Activated naive CD4-positive, alpha-beta T cell treated with anti-CD3 and anti-CD28 coated beads, Interleukin-2, amount 10 ng/mL, durations not matched to agents 5 hours and 36 hours (primary cell): ENCODE measurements around the gene ATG13. TPM values are rescaled to one million over a fixed set of nuclear protein-coding genes. Genes with fewer than 3 reads are reported as not detected.

ENCODE experiments used
- total RNA-seq, 2 experiments: library from RNA; stranded (reverse); gene quantifications; one replicate each; pipeline ENCODE4 v1.2.3, GENCODE V29; 2021

Gene ATG13
- 10 to 100 TPM; 58.3 to 66.2 TPM for total RNA-seq

DNA sequence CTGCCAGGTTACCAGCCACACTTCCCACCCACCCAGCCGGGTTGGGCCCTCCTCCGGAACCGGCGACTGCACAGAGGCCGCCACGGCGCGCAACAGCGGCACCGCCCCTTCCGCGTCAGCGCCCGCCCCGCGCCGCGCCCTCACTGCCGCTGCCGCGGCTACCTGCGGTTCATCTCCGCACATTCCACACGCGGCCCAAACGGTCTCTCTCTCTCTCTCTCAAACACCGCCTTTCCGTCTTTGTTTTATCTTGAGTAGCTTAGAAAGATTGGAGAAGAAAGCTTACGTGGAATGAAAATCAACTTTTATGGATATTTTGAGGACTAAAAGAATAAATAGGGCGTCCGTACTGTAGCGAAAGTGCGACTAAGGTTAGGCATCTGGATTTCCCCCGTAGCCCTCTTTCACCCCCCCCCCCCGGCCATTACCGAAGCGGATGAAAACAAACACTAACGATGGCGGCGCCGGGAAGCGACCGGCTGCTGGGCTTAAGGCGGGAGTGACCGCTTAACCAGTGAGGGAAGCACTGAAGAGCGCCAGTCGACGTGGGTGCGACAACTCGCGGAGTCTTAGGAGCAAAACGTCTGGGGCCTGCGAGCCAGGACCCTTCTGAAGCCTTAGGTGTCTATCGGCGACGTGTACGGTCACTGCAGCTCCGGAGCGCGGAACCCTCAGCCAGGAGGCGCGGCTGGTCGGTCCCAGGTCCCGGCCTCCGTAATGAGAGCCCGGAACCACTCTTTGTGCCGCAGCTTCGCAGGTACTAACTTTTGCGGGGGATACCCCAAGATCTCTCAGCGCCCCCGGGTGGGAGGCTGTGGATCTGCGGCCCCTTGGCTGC is at the start of gene ATG13, which contains the start of gene HARBI1:
ATG13 (plus strand) TSS at position 420 of the 838 bp plus-strand sequence. CDS start 26,739 bp downstream, outside the sequence.
HARBI1 (minus strand) TSS at position 94 of the 838 bp plus-strand sequence. CDS start 990 bp downstream, outside the sequence.

DNA sequence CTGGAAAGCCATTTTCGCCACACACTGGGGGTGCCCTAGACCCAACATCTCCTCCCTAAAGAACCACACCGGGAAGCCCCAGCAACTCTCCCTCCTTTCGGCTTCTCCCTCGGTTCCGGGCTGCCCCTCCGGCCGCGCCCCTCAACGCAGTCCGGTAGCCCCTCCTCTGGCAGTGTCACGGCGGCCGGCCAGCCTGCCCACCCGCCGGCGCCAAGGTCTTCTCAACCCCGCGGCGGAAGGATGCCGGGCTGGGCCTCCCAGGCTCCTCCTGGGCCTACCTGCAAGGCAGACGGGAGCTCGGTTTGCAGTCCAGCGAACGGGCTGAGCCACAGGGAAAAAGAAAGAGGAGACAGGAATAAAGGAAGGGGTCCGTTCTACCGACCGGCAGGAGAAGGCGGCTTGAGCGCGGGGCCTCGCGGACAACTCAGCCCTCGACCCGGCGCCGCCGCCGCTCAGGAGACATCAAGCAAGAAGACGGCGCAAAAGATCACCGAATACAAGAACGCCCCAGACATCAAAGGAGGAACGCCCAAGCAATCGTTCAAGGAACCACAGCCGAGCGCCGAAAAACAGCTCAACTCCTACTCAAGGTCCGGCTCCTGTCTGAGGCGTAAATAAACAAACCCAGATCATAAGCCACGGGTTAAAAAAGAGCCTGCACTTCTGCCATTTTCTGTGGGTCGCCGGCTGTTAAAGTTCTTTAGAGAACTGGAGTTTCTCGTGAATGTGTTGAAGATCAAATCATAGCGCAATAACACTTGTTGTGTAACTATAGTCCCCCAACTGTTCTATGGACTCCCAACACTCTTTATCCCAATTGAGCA is 23.6 kb upstream of the ATG13 start, which contains the start of gene AMBRA1:
AMBRA1 (minus strand) TSS at position 474 of the 824 bp plus-strand sequence. CDS start 45,643 bp downstream, outside the sequence.

DNA sequence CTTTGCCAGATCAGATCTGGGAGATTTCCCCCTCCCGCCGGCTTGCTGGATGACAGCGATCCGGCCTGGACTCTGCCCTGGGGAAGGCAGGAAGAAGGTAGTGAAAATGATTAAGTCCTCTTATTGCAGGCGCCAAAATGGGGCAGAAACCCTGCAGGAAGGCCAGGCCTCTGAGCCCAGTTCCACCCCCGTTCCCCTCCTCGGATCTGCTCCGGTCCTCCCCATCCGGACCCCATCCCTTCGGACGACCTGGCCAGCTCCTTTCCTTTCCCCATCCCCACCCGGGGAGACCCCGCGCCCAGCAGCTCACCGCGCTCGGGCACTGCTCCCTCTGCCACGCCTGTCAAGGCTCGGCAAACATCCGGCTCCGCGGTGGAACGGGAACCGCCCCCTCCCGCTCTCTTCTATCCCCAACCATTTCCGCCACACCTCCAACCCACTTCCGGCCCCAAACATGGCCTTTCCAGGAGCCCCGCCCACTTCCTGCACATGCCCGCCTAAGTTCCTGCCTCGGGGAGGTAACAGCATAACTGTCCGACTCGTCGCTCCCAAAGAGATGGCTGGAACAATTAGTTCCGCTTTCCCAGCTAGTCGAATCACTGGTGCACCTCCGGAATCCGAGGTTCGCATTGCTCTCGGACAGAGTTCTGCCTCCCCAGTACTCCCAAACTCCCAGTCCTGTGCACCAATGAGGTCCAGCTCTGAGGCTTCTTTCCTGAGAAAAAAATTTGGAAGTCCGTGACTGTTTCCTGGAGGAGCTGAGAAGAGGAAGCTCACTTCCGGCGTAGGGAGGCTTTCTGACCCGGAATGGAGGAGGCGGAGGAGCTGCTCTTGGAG is 83.1 kb downstream of the ATG13 start, which contains the start of the genes ARHGAP1 and ZNF408:
ARHGAP1 (minus strand) TSS at position 379 of the 837 bp plus-strand sequence. CDS start 4,512 bp downstream, outside the sequence.
ZNF408 (plus strand) TSS at position 791 of the 837 bp plus-strand sequence; CDS start at position 808, 17 bp downstream.

DNA sequence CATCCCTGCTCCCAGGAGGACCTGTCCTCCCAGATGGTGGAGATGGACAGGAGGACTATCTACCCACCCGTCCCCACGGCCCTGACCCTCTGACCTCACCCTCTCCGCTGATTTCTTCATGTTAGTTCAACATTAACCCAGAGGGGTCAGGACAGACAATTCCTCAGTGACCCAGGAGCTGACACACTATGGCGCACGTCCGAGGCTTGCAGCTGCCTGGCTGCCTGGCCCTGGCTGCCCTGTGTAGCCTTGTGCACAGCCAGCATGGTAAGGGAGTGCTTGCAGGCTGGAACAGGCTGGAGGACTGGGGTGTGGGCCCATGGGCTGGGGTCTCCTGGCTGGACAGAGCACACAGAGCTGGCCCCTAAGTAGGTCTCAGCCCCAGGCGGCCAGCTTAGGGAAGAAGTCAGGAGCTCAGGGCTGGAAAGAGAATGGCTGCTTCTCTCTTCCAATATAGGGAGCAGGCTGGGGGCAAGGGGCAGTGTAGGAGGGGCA is 101.7 kb downstream of the ATG13 start, which contains the start of gene F2:
F2 (plus strand) TSS at position 166 of the 495 bp plus-strand sequence; CDS start at position 189, 23 bp downstream.

Other genes starting within 250 kb of the ATG13 start
- gene MDK, start 235.9 kb upstream of the ATG13 start, total RNA-seq: 10 to 100 TPM; 10.8 to 10.9 TPM
- under 1 TPM; 0.18 to 0.19 TPM for gene CHRM4, start 225.8 kb upstream of the ATG13 start, total RNA-seq
- gene AMBRA1, start 23.5 kb upstream of the ATG13 start, total RNA-seq: 10 to 100 TPM; 33.2 to 33.5 TPM
- gene HARBI1, start 326 bp upstream of the ATG13 start, total RNA-seq: 1 to 10 TPM; 5.0 to 6.1 TPM
- 10 to 100 TPM; 76.9 to 82.3 TPM for gene ARHGAP1, start 83.1 kb downstream of the ATG13 start, total RNA-seq
- gene ZNF408, start 83.5 kb downstream of the ATG13 start, total RNA-seq: 10 to 100 TPM; 13.2 to 16.3 TPM
- not detected for gene F2, start 101.7 kb downstream of the ATG13 start, total RNA-seq
- gene CKAP5, start 228.7 kb downstream of the ATG13 start, total RNA-seq: 100 to 1,000 TPM; 124 to 140 TPM